HCT116 (cell line): ENCODE results near the gene RNF125. TPM values are rescaled to one million over a fixed set of nuclear protein-coding genes. Genes with fewer than 3 reads are reported as not detected.

ENCODE experiments used
- ATAC-seq: fragments of 200-7000 bp; cut with Tn5 transposase; 2 replicates; pipeline ENCODE4 v1.9.1; 2020; ENCODE audit warnings: mild to moderate bottlenecking, moderate library complexity
- Bru-seq: library from RNA; stranded (reverse); fragments of 400-500 nt; gene quantifications from one replicate; lab custom pipeline; 2021; lab: Mats Ljungman, UMichigan
- BruChase-seq, 2 experiments: library from RNA; stranded (reverse); fragments of 400-500 nt; gene quantifications; one replicate each; lab custom pipeline; 2021; lab: Mats Ljungman, UMichigan
- BruUV-seq: library from RNA; stranded (reverse); fragments of 400-500 nt; replicated peaks from 2 replicates; lab custom pipeline; 2021; lab: Mats Ljungman, UMichigan
- CTCF ChIA-PET: fragments of 300-600 bp; sonication (Branson Sonifier 250); formaldehyde crosslinking; loops from one replicate; lab custom pipeline; 2021; ENCODE audit warnings: antibody characterized with exemption; lab: Charles Lee
- POLR2A ChIA-PET: fragments of 300-600, 350-600 bp; sonication (Branson Sonifier 250); formaldehyde crosslinking; loops from one replicate; lab custom pipeline; 2021; ENCODE audit warnings: antibody characterized with exemption; lab: Charles Lee
- RAD21 ChIA-PET, 2 experiments: fragments of 300-600 bp; sonication (Branson Sonifier 250); formaldehyde crosslinking; loops; one replicate each; lab custom pipeline; 2023; ENCODE audit warnings: low total read pairs in 2 of 2; ENCODE audit not compliant: uncharacterized antibody in 2 of 2, unreplicated experiment in 2 of 2, low non-redundant PET in 1 of 2; lab: Charles Lee
- DNase-seq: peaks from one replicate; pipeline ENCODE4 v3.0.0-alpha.2; 2010; ENCODE audit warnings: low read depth, low spot score
- H2AFZ ChIP-seq: fragments of 200-600 bp; shearing (Covaris generic), sonication (generic); 2 replicates; pipeline ENCODE4 v1.6.1; 2017; ENCODE audit warnings: low read depth, mixed run types, mixed read lengths, antibody characterized with exemption, low read length; ENCODE audit not compliant: poor library complexity, severe bottlenecking
- H3K27ac ChIP-seq: 2 replicates; pipeline ENCODE4 v1.5.1; 2012; ENCODE audit warnings: low read depth, low read length
- H3K27me3 ChIP-seq: fragments of 200-600 bp; sonication (generic); 2 replicates; pipeline ENCODE4 v1.6.1; 2016; ENCODE audit warnings: mixed run types, low read length, mixed read lengths; ENCODE audit not compliant: insufficient read depth
- H3K36me3 ChIP-seq, 2 experiments: fragments of 200-500 bp in 1 of 2; fragments of 200-600 bp in 1 of 2; sonication (Bioruptor generic) in 1 of 2; sonication (generic) in 1 of 2; 2 replicates each; pipeline versions ENCODE4 v1.5.1 to v1.6.1; 2014 to 2016; ENCODE audit warnings: low read length in 2 of 2, inconsistent platforms in 1 of 2, mixed read lengths in 1 of 2, mixed run types in 1 of 2; ENCODE audit not compliant: insufficient read depth in 2 of 2, control insufficient read depth in 1 of 2
- H3K4me1 ChIP-seq, 2 experiments: fragments of 200-600 bp in 1 of 2; sonication (generic) in 1 of 2; 2 replicates each; pipeline versions ENCODE4 v1.5.1 to v1.6.1; 2012 to 2017; ENCODE audit warnings: low read length in 2 of 2, inconsistent platforms in 1 of 2, mild to moderate bottlenecking in 1 of 2, mixed read lengths in 1 of 2, mixed run types in 1 of 2, moderate library complexity in 1 of 2; ENCODE audit not compliant: insufficient read depth in 2 of 2, control insufficient read depth in 1 of 2
- H3K4me2 ChIP-seq: fragments of 200-600 bp; sonication (generic); 2 replicates; pipeline ENCODE4 v1.6.1; 2017; ENCODE audit warnings: mixed run types, low read length, mixed read lengths
- H3K4me3 ChIP-seq, 2 experiments: fragments of 200-600 bp in 1 of 2; sonication (generic) in 1 of 2; replicated peaks in 1 of 2; 2 replicates each; pipeline ENCODE4 v1.5.1; 2011 to 2016; ENCODE audit warnings: low read length in 2 of 2, control low read depth in 1 of 2, low read depth in 1 of 2, mild to moderate bottlenecking in 1 of 2, mixed read lengths in 1 of 2, mixed run types in 1 of 2
- H3K79me2 ChIP-seq: fragments of 200-600 bp; sonication (generic); 2 replicates; pipeline ENCODE4 v1.6.1; 2017; ENCODE audit warnings: mild to moderate bottlenecking, mixed run types, low read length, moderate library complexity, mixed read lengths; ENCODE audit not compliant: insufficient read depth
- H3K9ac ChIP-seq: fragments of 200-600 bp; sonication (generic); 2 replicates; pipeline ENCODE4 v1.6.1; 2016; ENCODE audit warnings: low read length, mixed read lengths
- H3K9me2 ChIP-seq: fragments of 200-600 bp; sonication (generic), shearing (Covaris generic); 2 replicates; pipeline ENCODE4 v1.6.1; 2017; ENCODE audit warnings: mixed run types, mild to moderate bottlenecking, moderate library complexity; ENCODE audit not compliant: insufficient read depth
- H3K9me3 ChIP-seq, 2 experiments: fragments of 200-500 bp in 1 of 2; fragments of 200-600 bp in 1 of 2; sonication (Bioruptor generic) in 1 of 2; sonication (generic) in 1 of 2; 2 replicates each; pipeline ENCODE4 v1.6.1; 2014 to 2017; ENCODE audit warnings: low read length in 2 of 2, mixed read lengths in 2 of 2, inconsistent platforms in 1 of 2, low read depth in 1 of 2, mild to moderate bottlenecking in 1 of 2, mixed run types in 1 of 2, moderate library complexity in 1 of 2; ENCODE audit not compliant: control insufficient read depth in 1 of 2, insufficient read depth in 1 of 2
- H4K20me1 ChIP-seq: fragments of 200-600 bp; sonication (generic), shearing (Covaris generic); 2 replicates; pipeline ENCODE4 v1.6.1; 2017; ENCODE audit warnings: mixed run types, mild to moderate bottlenecking, moderate library complexity; ENCODE audit not compliant: insufficient read depth
- CEBPB ChIP-seq: IDR thresholded peaks from 2 replicates; pipeline ENCODE4 v1.6.1; 2012; ENCODE audit warnings: low read depth
- EGR1 ChIP-seq: IDR thresholded peaks from 2 replicates; pipeline ENCODE4 v1.6.1; 2012; ENCODE audit warnings: low read depth
- ELF1 ChIP-seq: IDR thresholded peaks from 2 replicates; pipeline ENCODE4 v1.6.1; 2012; ENCODE audit warnings: low read depth, borderline replicate concordance
- EZH2 ChIP-seq: fragments of 200-600 bp; sonication (generic); IDR thresholded peaks from 2 replicates; pipeline ENCODE4 v1.6.1; 2017; ENCODE audit warnings: antibody characterized with exemption, mixed run types
- EZH2phosphoT487 ChIP-seq: fragments of 200-600 bp; IDR thresholded peaks from 2 replicates; pipeline ENCODE4 v1.6.1; 2018; ENCODE audit warnings: antibody characterized with exemption, borderline replicate concordance
- POLR2A ChIP-seq: IDR thresholded peaks from 2 replicates; pipeline ENCODE4 v1.7.0; 2011; ENCODE audit warnings: borderline replicate concordance; ENCODE audit not compliant: insufficient read depth, insufficient read length; ENCODE audit errors: extremely low read depth
- POLR2AphosphoS5 ChIP-seq: IDR thresholded peaks from 2 replicates; pipeline ENCODE4 v1.6.1; 2011; ENCODE audit warnings: mild to moderate bottlenecking, low read depth, low read length, moderate library complexity
- RAD21 ChIP-seq: IDR thresholded peaks from 2 replicates; pipeline ENCODE4 v1.6.1; 2012; ENCODE audit warnings: low read depth, mild to moderate bottlenecking
- SIN3A ChIP-seq: IDR thresholded peaks from 2 replicates; pipeline ENCODE4 v1.6.1; 2012; ENCODE audit warnings: low read depth
- TCF7L2 ChIP-seq: IDR thresholded peaks from 2 replicates; pipeline ENCODE4 v1.7.0; 2011; ENCODE audit warnings: borderline replicate concordance, inconsistent platforms; ENCODE audit not compliant: insufficient read depth, insufficient read length; ENCODE audit errors: extremely low read depth
- YY1 ChIP-seq: IDR thresholded peaks from 2 replicates; pipeline ENCODE4 v1.6.1; 2011; ENCODE audit warnings: low read length, low read depth, moderate library complexity, mild to moderate bottlenecking; ENCODE audit not compliant: insufficient replicate concordance; ENCODE audit errors: extremely low read depth
- ZFX ChIP-seq: fragments of 450-650 bp; IDR thresholded peaks from 2 replicates; pipeline ENCODE4 v1.6.1; 2017
- intact Hi-C: fragments of 100-400 bp; cut with micrococcal nuclease; formaldehyde crosslinking; loops from 2 replicates; pipeline ENCODE4 v1.10.0; 2022
- long read RNA-seq: library from polyadenylated mRNA; unstranded; transcript quantifications from one replicate; pipeline ENCODE4 v2.0.0, GENCODE V29; 2021; ENCODE audit not compliant: unreplicated experiment
- polyA plus RNA-seq: library from polyadenylated mRNA; unstranded; fragments of >200 nt; gene quantifications from 2 replicates; pipeline ENCODE4 v1.2.1, GENCODE V29; 2012; ENCODE audit warnings: missing spikeins
- total RNA-seq: library from RNA; stranded (reverse); gene quantifications from one replicate; pipeline ENCODE4 v1.2.1, GENCODE V29; 2021; ENCODE audit not compliant: unreplicated experiment
- TF ChIP-seq, protein P1 (sequence below), 3 experiments: fragments of 200-600 bp in 1 of 3; sonication (generic) in 1 of 3; IDR thresholded peaks in 2 of 3; conservative IDR thresholded peaks in 1 of 3; 2 replicates each; pipeline ENCODE4 v1.5.1; 2012 to 2017; ENCODE audit warnings: low read depth in 2 of 3, low read length in 2 of 3, antibody characterized with exemption in 1 of 3, borderline replicate concordance in 1 of 3, control low read depth in 1 of 3, mild to moderate bottlenecking in 1 of 3, mixed read lengths in 1 of 3, mixed run types in 1 of 3, moderate library complexity in 1 of 3; ENCODE audit not compliant: insufficient read depth in 1 of 3
- TF ChIP-seq, protein P2 (sequence below): IDR thresholded peaks from 2 replicates; pipeline ENCODE4 v1.6.1; 2012
- TF ChIP-seq, protein P3 (sequence below): IDR thresholded peaks from 2 replicates; pipeline ENCODE4 v1.6.1; 2012; ENCODE audit warnings: low read depth

RNF125 gene
- total RNA-seq (7.4 TPM), Bru-seq, nascent RNA (percentile 62 among the genes with signal in this experiment), BruChase-seq, experiment 1, labeled RNA remaining after a 6-hour chase (percentile 97 among the genes with signal in this experiment), BruChase-seq, experiment 2, labeled RNA remaining after a 2-hour chase (percentile 93 among the genes with signal in this experiment)
- 3.6 and 4.5 TPM in 2 replicates for polyA plus RNA-seq
- long read RNA-seq, full-length matches to known transcripts = 7 of 17 reads
- long read RNA-seq, partial matches to known transcripts = 6 of 17 reads
- long read RNA-seq, other reads (novel, unspliced or antisense) = 4 of 17 reads

DNA sequence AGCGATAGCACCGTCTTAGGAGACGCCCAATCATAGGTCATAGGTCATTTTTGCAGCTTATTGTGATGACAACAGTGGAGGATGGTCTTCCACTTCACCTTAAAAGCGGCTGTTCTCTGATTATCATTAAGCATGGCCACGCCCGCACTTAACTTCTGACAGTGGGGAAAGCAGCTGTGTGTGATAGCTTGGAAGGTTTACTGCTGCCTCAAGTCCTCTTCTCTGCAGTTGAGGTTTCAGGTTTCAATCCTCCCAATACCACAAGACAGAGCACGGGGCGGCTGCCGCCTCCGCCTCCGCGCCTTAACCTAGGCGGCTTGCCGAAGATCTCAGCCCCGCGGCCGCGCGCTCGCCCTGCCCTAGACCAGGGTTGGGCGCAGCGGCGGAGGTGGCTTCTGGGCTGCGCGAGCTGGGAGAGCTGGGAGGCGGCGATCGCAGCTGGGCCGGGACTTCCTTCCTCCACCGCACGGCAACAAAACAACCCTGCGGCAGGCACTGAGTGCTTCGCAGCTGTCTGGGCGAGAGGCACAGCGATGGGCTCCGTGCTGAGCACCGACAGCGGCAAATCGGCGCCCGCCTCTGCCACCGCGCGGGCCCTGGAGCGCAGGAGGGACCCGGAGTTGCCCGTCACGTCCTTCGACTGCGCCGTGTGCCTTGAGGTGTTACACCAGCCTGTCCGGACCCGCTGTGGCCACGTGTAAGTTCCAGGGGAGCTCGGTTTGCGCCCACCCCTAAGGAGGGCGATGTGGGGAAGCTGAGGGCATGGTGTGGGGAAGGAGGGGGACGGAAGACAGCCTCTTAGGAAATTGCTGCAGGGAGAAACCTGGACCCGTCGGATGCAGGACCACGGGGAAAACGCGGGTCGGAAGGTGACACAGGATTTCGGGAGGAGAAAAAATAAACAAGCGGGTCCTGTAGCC is at the start of gene RNF125:
TSS of gene RNF125 (plus strand) at position 495 of the 920 bp plus-strand sequence. CDS start at position 534, 39 bp downstream.
- H3K4me1 ChIP-seq = peaks cover 12 to 36% of the 10 kb centered on the region in 2 experiments
- peak within 1 kb of the TSS; percentile 77 for H3K9ac ChIP-seq
- peak; percentile 87 for ATAC-seq
- CTCF ChIA-PET = interaction anchor here (0.6 to 1.6 kb wide), 2 partner anchors 54 to 67 kb away, joined by 3 to 5 read pairs; no protein-coding TSS in a partner anchor
- H4K20me1 ChIP-seq = no peaks in the 10 kb centered on the region
- H3K9me2 ChIP-seq = no peaks in the 10 kb centered on the region
- H3K9me3 ChIP-seq = no peaks in the 10 kb centered on the region
- RAD21 ChIA-PET = interaction anchor here in 1 of 2 experiments (0.5 kb wide), 1 partner anchor 76 kb away, joined by 3 read pairs; the partner anchor contains the start of gene TRAPPC8
- peak within 1 kb of the TSS; percentile 69 to 78 for H3K4me3 ChIP-seq
- H3K4me2 ChIP-seq = peak within 1 kb of the TSS; percentile 100
- BruUV-seq = no TSS peak
- peak within 1 kb of the TSS; percentile 86 for H3K27ac ChIP-seq
- no peaks in the 10 kb centered on the region for H3K27me3 ChIP-seq
- H2AFZ ChIP-seq = peak within 1 kb of the TSS; percentile 96
- H3K79me2 ChIP-seq = no peaks in the 10 kb centered on the region
- POLR2A ChIA-PET = interaction anchor here (1.0 to 1.1 kb wide), 2 partner anchors 73 to 75 kb away, joined by 3 to 4 read pairs; partner anchors contain the start of genes RNF138 and TRAPPC8
- intact Hi-C loops = loop anchor here (2.0 to 5.0 kb wide), 2 partner anchors 74 to 76 kb away; partner anchors contain the start of gene TRAPPC8
- peak; percentile 87 for DNase-seq
- H3K36me3 ChIP-seq = no peaks in the 10 kb centered on the region
- TF ChIP-seq, protein P1, sequence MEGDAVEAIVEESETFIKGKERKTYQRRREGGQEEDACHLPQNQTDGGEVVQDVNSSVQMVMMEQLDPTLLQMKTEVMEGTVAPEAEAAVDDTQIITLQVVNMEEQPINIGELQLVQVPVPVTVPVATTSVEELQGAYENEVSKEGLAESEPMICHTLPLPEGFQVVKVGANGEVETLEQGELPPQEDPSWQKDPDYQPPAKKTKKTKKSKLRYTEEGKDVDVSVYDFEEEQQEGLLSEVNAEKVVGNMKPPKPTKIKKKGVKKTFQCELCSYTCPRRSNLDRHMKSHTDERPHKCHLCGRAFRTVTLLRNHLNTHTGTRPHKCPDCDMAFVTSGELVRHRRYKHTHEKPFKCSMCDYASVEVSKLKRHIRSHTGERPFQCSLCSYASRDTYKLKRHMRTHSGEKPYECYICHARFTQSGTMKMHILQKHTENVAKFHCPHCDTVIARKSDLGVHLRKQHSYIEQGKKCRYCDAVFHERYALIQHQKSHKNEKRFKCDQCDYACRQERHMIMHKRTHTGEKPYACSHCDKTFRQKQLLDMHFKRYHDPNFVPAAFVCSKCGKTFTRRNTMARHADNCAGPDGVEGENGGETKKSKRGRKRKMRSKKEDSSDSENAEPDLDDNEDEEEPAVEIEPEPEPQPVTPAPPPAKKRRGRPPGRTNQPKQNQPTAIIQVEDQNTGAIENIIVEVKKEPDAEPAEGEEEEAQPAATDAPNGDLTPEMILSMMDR (IDR thresholded peaks at IDR 0.05 in 2 of 3, conservative IDR thresholded peaks at IDR 0.05 in 1 of 3; ENCODE audit: borderline replicate concordance in 1 of 3, insufficient read depth in 1 of 3, low read depth in 2 of 3, low read length in 2 of 3) = no peak
- TF ChIP-seq YY1 (peak; percentile 37), EZH2 (no peak), TCF7L2 (peak; percentile 91), ELF1 (no peak), EGR1 (peak; percentile 92), SIN3A (no peak; the same call in none of the 2 replicates), POLR2AphosphoS5 (peak; percentile 60), CEBPB (no peak), POLR2A (no peak), RAD21 (peak; percentile 23; the same call in 1 of the 2 replicates), EZH2phosphoT487 (no peak), ZFX (peak; percentile 79; the same call in 1 of the 2 replicates)
- TF ChIP-seq, protein P2, sequence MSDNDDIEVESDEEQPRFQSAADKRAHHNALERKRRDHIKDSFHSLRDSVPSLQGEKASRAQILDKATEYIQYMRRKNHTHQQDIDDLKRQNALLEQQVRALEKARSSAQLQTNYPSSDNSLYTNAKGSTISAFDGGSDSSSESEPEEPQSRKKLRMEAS = peak; percentile 76
- TF ChIP-seq, protein P3, sequence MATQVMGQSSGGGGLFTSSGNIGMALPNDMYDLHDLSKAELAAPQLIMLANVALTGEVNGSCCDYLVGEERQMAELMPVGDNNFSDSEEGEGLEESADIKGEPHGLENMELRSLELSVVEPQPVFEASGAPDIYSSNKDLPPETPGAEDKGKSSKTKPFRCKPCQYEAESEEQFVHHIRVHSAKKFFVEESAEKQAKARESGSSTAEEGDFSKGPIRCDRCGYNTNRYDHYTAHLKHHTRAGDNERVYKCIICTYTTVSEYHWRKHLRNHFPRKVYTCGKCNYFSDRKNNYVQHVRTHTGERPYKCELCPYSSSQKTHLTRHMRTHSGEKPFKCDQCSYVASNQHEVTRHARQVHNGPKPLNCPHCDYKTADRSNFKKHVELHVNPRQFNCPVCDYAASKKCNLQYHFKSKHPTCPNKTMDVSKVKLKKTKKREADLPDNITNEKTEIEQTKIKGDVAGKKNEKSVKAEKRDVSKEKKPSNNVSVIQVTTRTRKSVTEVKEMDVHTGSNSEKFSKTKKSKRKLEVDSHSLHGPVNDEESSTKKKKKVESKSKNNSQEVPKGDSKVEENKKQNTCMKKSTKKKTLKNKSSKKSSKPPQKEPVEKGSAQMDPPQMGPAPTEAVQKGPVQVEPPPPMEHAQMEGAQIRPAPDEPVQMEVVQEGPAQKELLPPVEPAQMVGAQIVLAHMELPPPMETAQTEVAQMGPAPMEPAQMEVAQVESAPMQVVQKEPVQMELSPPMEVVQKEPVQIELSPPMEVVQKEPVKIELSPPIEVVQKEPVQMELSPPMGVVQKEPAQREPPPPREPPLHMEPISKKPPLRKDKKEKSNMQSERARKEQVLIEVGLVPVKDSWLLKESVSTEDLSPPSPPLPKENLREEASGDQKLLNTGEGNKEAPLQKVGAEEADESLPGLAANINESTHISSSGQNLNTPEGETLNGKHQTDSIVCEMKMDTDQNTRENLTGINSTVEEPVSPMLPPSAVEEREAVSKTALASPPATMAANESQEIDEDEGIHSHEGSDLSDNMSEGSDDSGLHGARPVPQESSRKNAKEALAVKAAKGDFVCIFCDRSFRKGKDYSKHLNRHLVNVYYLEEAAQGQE = no peak
